Activated T-helper 17 cell treated with anti-CD3 and anti-CD28 coated beads, Interleukin-2, amount 50 U/mL, for 72 hours (primary cell): ENCODE data around the gene GTPBP1. TPM values are rescaled to one million over a fixed set of nuclear protein-coding genes. Genes with fewer than 3 reads are reported as not detected.
A peak's percentile ranks its signal among the peaks of the same experiment; 100 is the strongest.

Experiments used
- ATAC-seq: fragments of 150-1000 bp; cut with Tn5 transposase; replicated peaks from 2 replicates; pipeline ENCODE4 v1.10.0; 2021; ENCODE audit warnings: mild to moderate bottlenecking, moderate library complexity
- H3K27ac Mint-ChIP-seq: one replicate; pipeline ENCODE4 v1.8.0; 2022; ENCODE audit warnings: mixed read lengths
- H3K27me3 Mint-ChIP-seq: one replicate; pipeline ENCODE4 v1.8.0; 2022; ENCODE audit warnings: mixed read lengths
- H3K36me3 Mint-ChIP-seq: one replicate; pipeline ENCODE4 v1.8.0; 2022; ENCODE audit warnings: low read depth, mild to moderate bottlenecking, mixed read lengths
- H3K4me1 Mint-ChIP-seq: one replicate; pipeline ENCODE4 v1.8.0; 2022; ENCODE audit warnings: mixed read lengths
- H3K4me3 Mint-ChIP-seq: one replicate; pipeline ENCODE4 v1.8.0; 2022; ENCODE audit warnings: mild to moderate bottlenecking, mixed read lengths
- H3K9me3 Mint-ChIP-seq: one replicate; pipeline ENCODE4 v1.8.0; 2022; ENCODE audit warnings: mixed read lengths
- total RNA-seq, 2 donors: library from RNA; stranded (reverse); gene quantifications; one replicate each; pipeline ENCODE4 v1.2.3, GENCODE V29; 2022

Gene GTPBP1
- total RNA-seq, 2 donors from 2014 or later: 70.6 to 92.3 TPM

- Mint-ChIP-seq H3K27ac (peak overlapping the region; percentile 70), H3K27me3 (no peaks in the 10 kb centered on the region), H3K4me3 (no peak overlapping the region), H3K4me1 (peaks cover 15% of the 10 kb centered on the region), H3K9me3 (no peaks in the 10 kb centered on the region), H3K36me3 (peaks cover 100% of the 10 kb centered on the region)
- no peak for ATAC-seq
Observed at GRCh38 chr22:38725900-38726655, 20.3 kb downstream of the GTPBP1 start.

- peaks cover 100% of the 10 kb centered on the region for H3K36me3 Mint-ChIP-seq
- H3K27me3 Mint-ChIP-seq: no peaks in the 10 kb centered on the region
- ATAC-seq: no peak
- peak overlapping the region; percentile 70 for H3K27ac Mint-ChIP-seq
- H3K9me3 Mint-ChIP-seq: no peaks in the 10 kb centered on the region
- peaks cover 15% of the 10 kb centered on the region for H3K4me1 Mint-ChIP-seq
- no peak overlapping the region for H3K4me3 Mint-ChIP-seq
Observed at GRCh38 chr22:38727123-38727522, 21.4 kb downstream of the GTPBP1 start.

- no peak for ATAC-seq
- Mint-ChIP-seq H3K36me3 (peaks cover 100% of the 10 kb centered on the region), H3K9me3 (no peaks in the 10 kb centered on the region), H3K4me1 (peaks cover 15% of the 10 kb centered on the region), H3K27ac (no peak overlapping the region), H3K4me3 (no peak overlapping the region), H3K27me3 (no peaks in the 10 kb centered on the region)
Observed at GRCh38 chr22:38727530-38728451, 22.0 kb downstream of the GTPBP1 start.

GRCh38 chr22:38728871-38729796 lies 23.4 kb downstream of the GTPBP1 start:
- peaks cover 16% of the 10 kb centered on the region for H3K4me1 Mint-ChIP-seq
- no peak for ATAC-seq
- H3K27me3 Mint-ChIP-seq: no peaks in the 10 kb centered on the region
- H3K9me3 Mint-ChIP-seq: no peaks in the 10 kb centered on the region
- H3K36me3 Mint-ChIP-seq: peaks cover 100% of the 10 kb centered on the region
- no peak overlapping the region for H3K4me3 Mint-ChIP-seq
- H3K27ac Mint-ChIP-seq: peak overlapping the region; percentile 41

GRCh38 chr22:38729946-38730345 lies 24.2 kb downstream of the GTPBP1 start:
- no peak for ATAC-seq
- H3K36me3 Mint-ChIP-seq: peaks cover 100% of the 10 kb centered on the region
- no peaks in the 10 kb centered on the region for H3K27me3 Mint-ChIP-seq
- no peak overlapping the region for H3K27ac Mint-ChIP-seq
- H3K4me3 Mint-ChIP-seq: no peak overlapping the region
- H3K9me3 Mint-ChIP-seq: no peaks in the 10 kb centered on the region
- peaks cover 21% of the 10 kb centered on the region for H3K4me1 Mint-ChIP-seq

GRCh38 chr22:38730411-38730871 lies 24.7 kb downstream of the GTPBP1 start:
- peak overlapping the region; percentile 72 for H3K27ac Mint-ChIP-seq
- H3K27me3 Mint-ChIP-seq: no peaks in the 10 kb centered on the region
- H3K4me1 Mint-ChIP-seq: peaks cover 16% of the 10 kb centered on the region
- no peak for ATAC-seq
- no peak overlapping the region for H3K4me3 Mint-ChIP-seq
- peaks cover 100% of the 10 kb centered on the region for H3K36me3 Mint-ChIP-seq
- no peaks in the 10 kb centered on the region for H3K9me3 Mint-ChIP-seq

GRCh38 chr22:38731703-38732161 lies 26.0 kb downstream of the GTPBP1 start:
- no peaks in the 10 kb centered on the region for H3K27me3 Mint-ChIP-seq
- no peak overlapping the region for H3K4me3 Mint-ChIP-seq
- peak overlapping the region; percentile 81 for H3K27ac Mint-ChIP-seq
- H3K36me3 Mint-ChIP-seq: peaks cover 100% of the 10 kb centered on the region
- H3K4me1 Mint-ChIP-seq: peaks cover 15% of the 10 kb centered on the region
- no peaks in the 10 kb centered on the region for H3K9me3 Mint-ChIP-seq
- ATAC-seq: peak; percentile 2

- Mint-ChIP-seq H3K36me3 (peaks cover 100% of the 10 kb centered on the region), H3K27ac (peak overlapping the region; percentile 81), H3K4me1 (peaks cover 19% of the 10 kb centered on the region), H3K27me3 (no peaks in the 10 kb centered on the region), H3K9me3 (no peaks in the 10 kb centered on the region), H3K4me3 (no peak overlapping the region)
- ATAC-seq: peak; percentile 2
Observed at GRCh38 chr22:38732251-38732815, 26.6 kb downstream of the GTPBP1 start.

GRCh38 chr22:38733329-38733723 lies 27.6 kb downstream of the GTPBP1 start:
- Mint-ChIP-seq H3K36me3 (peaks cover 100% of the 10 kb centered on the region), H3K27me3 (no peaks in the 10 kb centered on the region), H3K27ac (peak overlapping the region; percentile 81), H3K9me3 (no peaks in the 10 kb centered on the region), H3K4me3 (no peak overlapping the region), H3K4me1 (peaks cover 26% of the 10 kb centered on the region)
- peak; percentile 45 for ATAC-seq

- Mint-ChIP-seq H3K27ac (peak overlapping the region; percentile 81), H3K4me1 (peaks cover 26% of the 10 kb centered on the region), H3K9me3 (no peaks in the 10 kb centered on the region), H3K27me3 (no peaks in the 10 kb centered on the region), H3K36me3 (peaks cover 100% of the 10 kb centered on the region), H3K4me3 (no peak overlapping the region)
- ATAC-seq: peak; percentile 11
Observed at GRCh38 chr22:38733724-38734381, 28.1 kb downstream of the GTPBP1 start.

GRCh38 chr22:38734421-38735100 lies 28.8 kb downstream of the GTPBP1 start:
- H3K9me3 Mint-ChIP-seq: no peaks in the 10 kb centered on the region
- no peak for ATAC-seq
- peaks cover 26% of the 10 kb centered on the region for H3K4me1 Mint-ChIP-seq
- H3K36me3 Mint-ChIP-seq: peaks cover 100% of the 10 kb centered on the region
- no peak overlapping the region for H3K4me3 Mint-ChIP-seq
- H3K27ac Mint-ChIP-seq: peak overlapping the region; percentile 81
- H3K27me3 Mint-ChIP-seq: no peaks in the 10 kb centered on the region

GRCh38 chr22:38735126-38735464 lies 29.4 kb downstream of the GTPBP1 start:
- H3K36me3 Mint-ChIP-seq: peaks cover 100% of the 10 kb centered on the region

More at GRCh38 chr22:38735126-38735464, 29.4 kb downstream of the GTPBP1 start:
- Mint-ChIP-seq H3K4me1 (peaks cover 26% of the 10 kb centered on the region), H3K4me3 (no peak overlapping the region), H3K9me3 (no peaks in the 10 kb centered on the region), H3K27me3 (no peaks in the 10 kb centered on the region), H3K27ac (peak overlapping the region; percentile 81)
- no peak for ATAC-seq
